GM12878 (cell line): Measurements from ENCODE around the gene PCYOX1L. TPM values are rescaled to one million over a fixed set of nuclear protein-coding genes. Genes with fewer than 3 reads are reported as not detected.

ENCODE experiments used
- ATAC-seq: fragments of 200-7000 bp; cut with Tn5 transposase; 3 replicates; pipeline ENCODE4 v1.9.1; 2020; ENCODE audit warnings: mild to moderate bottlenecking, moderate library complexity
- BruUV-seq: library from RNA; stranded (reverse); fragments of 400-500 nt; replicated peaks from 2 replicates; lab custom pipeline; 2021; lab: Mats Ljungman, UMichigan
- CTCF ChIA-PET: fragments of 300-600 bp; sonication (Branson Sonifier 250); formaldehyde crosslinking; extraction: SDS; loops from one replicate; lab custom pipeline; 2021; ENCODE audit warnings: inconsistent platforms; lab: Yijun Ruan, JAX
- POLR2A ChIA-PET: fragments of 350-600 bp; formaldehyde crosslinking; extraction: SDS; loops from one replicate; lab custom pipeline; 2021; ENCODE audit warnings: inconsistent platforms; lab: Charles Lee
- RAD21 ChIA-PET: fragments of 300-600 bp; sonication (Branson Sonifier 250); formaldehyde crosslinking; loops from one replicate; lab custom pipeline; 2023; ENCODE audit warnings: antibody characterized with exemption; ENCODE audit not compliant: unreplicated experiment; lab: Charles Lee
- SMC1A ChIA-PET: fragments of 300-600 bp; sonication (Branson Sonifier 250); formaldehyde crosslinking; loops from one replicate; lab custom pipeline; 2023; ENCODE audit not compliant: unreplicated experiment, uncharacterized antibody; lab: Charles Lee
- DNase-seq: peaks from one replicate; pipeline ENCODE4 v3.0.0-alpha.2; 2011; ENCODE audit warnings: low read depth, low spot score
- FAIRE-seq: peaks from 3 replicates; lab custom pipeline; 2011; peaks lifted over from hg19 to GRCh38; lab: Jason Lieb, UNC
- H2AFZ ChIP-seq: 2 replicates; pipeline ENCODE4 v1.6.0; 2011; ENCODE audit warnings: low read depth, low read length, control low read depth; ENCODE audit not compliant: control insufficient read depth
- H3K27ac ChIP-seq: 2 replicates; pipeline ENCODE4 v1.5.1; 2011; ENCODE audit warnings: control low read depth; ENCODE audit not compliant: control insufficient read depth, insufficient read depth
- H3K27me3 ChIP-seq, 2 experiments: replicated peaks in 1 of 2; 2 replicates each; pipeline versions ENCODE4 v1.6.0 to v1.6.1; 2011; ENCODE audit warnings: low read length in 1 of 2; ENCODE audit not compliant: control insufficient read depth in 2 of 2, insufficient read depth in 2 of 2
- H3K36me3 ChIP-seq, 2 experiments: 2 replicates each; pipeline ENCODE4 v1.5.1; 2011; ENCODE audit warnings: low read length in 1 of 2; ENCODE audit not compliant: control insufficient read depth in 2 of 2, insufficient read depth in 2 of 2
- H3K4me1 ChIP-seq: 2 replicates; pipeline ENCODE4 v1.6.1; 2011; ENCODE audit warnings: mild to moderate bottlenecking, low read length, moderate library complexity, mixed read lengths; ENCODE audit not compliant: control insufficient read depth, insufficient read depth
- H3K4me2 ChIP-seq: 2 replicates; pipeline ENCODE4 v1.6.0; 2011; ENCODE audit warnings: control low read depth; ENCODE audit not compliant: control insufficient read depth, insufficient read depth
- H3K4me3 ChIP-seq: fragments of 200-600 bp; sonication (generic); 2 replicates; pipeline ENCODE4 v1.5.1; 2016
- H3K79me2 ChIP-seq: 2 replicates; pipeline ENCODE4 v1.6.0; 2011; ENCODE audit warnings: low read length; ENCODE audit not compliant: control insufficient read depth, insufficient read depth
- H3K9ac ChIP-seq: 2 replicates; pipeline ENCODE4 v1.8.0; 2011; ENCODE audit warnings: low read length, control low read depth, mixed read lengths; ENCODE audit not compliant: control insufficient read depth, insufficient read depth
- H3K9me3 ChIP-seq: replicated peaks from 3 replicates; pipeline ENCODE4 v1.5.1; 2011; ENCODE audit warnings: mild to moderate bottlenecking, low read length; ENCODE audit not compliant: control insufficient read depth, insufficient read depth
- H4K20me1 ChIP-seq: 2 replicates; pipeline ENCODE4 v1.6.0; 2011; ENCODE audit not compliant: control insufficient read depth, insufficient read depth
- BMI1 ChIP-seq: fragments of 450-650 bp; IDR thresholded peaks from 2 replicates; pipeline ENCODE4 v1.6.1; 2016; ENCODE audit warnings: mild to moderate bottlenecking, moderate library complexity, borderline replicate concordance
- CBX5 ChIP-seq: sonication (generic); IDR thresholded peaks from 2 replicates; pipeline ENCODE4 v1.6.1; 2016; ENCODE audit warnings: low read depth, moderate library complexity, mild to moderate bottlenecking, inconsistent platforms
- HDAC2 ChIP-seq: fragments of 200-600 bp; sonication (generic); IDR thresholded peaks from 2 replicates; pipeline ENCODE4 v1.6.1; 2017
- IRF4 ChIP-seq: IDR thresholded peaks from 2 replicates; pipeline ENCODE4 v1.6.1; 2011; ENCODE audit warnings: low read depth, low read length
- JUNB ChIP-seq: IDR thresholded peaks from 2 replicates; pipeline ENCODE4 v1.6.1; 2016; ENCODE audit warnings: antibody characterized with exemption, mild to moderate bottlenecking
- MEF2B ChIP-seq: fragments of 450-650 bp; IDR thresholded peaks from 2 replicates; pipeline ENCODE4 v1.6.1; 2018; ENCODE audit warnings: mild to moderate bottlenecking, moderate library complexity; ENCODE audit not compliant: partially characterized antibody, poor library complexity, severe bottlenecking
- MTA3 ChIP-seq: IDR thresholded peaks from 2 replicates; pipeline ENCODE4 v1.6.1; 2012; ENCODE audit warnings: low read length, inconsistent platforms, borderline replicate concordance
- NKRF ChIP-seq: fragments of 450-650 bp; conservative IDR thresholded peaks from 2 replicates; pipeline ENCODE4 v1.6.1; 2017; ENCODE audit warnings: mild to moderate bottlenecking, moderate library complexity
- NR2F1 ChIP-seq: fragments of 450-650 bp; conservative IDR thresholded peaks from 2 replicates; pipeline ENCODE4 v1.6.1; 2017; ENCODE audit warnings: mild to moderate bottlenecking
- POLR2AphosphoS2 ChIP-seq: IDR thresholded peaks from 2 replicates; pipeline ENCODE4 v1.6.1; 2011; ENCODE audit warnings: low read depth, mild to moderate bottlenecking, low read length, improper control_type of control experiment, moderate library complexity
- RAD51 ChIP-seq: fragments of 450-650 bp; IDR thresholded peaks from 2 replicates; pipeline ENCODE4 v1.6.1; 2016; ENCODE audit warnings: moderate library complexity, mild to moderate bottlenecking, inconsistent platforms
- RBBP5 ChIP-seq: fragments of 200-600 bp; sonication (generic); conservative IDR thresholded peaks from 2 replicates; pipeline ENCODE4 v1.6.1; 2016
- TCF7 ChIP-seq: IDR thresholded peaks from 2 replicates; pipeline ENCODE4 v1.6.1; 2014; ENCODE audit warnings: antibody characterized with exemption, borderline replicate concordance
- ZNF24 ChIP-seq: fragments of 450-650 bp; IDR thresholded peaks from 2 replicates; pipeline ENCODE4 v1.6.1; 2017; ENCODE audit warnings: antibody characterized with exemption, mild to moderate bottlenecking
- ZNF384 ChIP-seq: IDR thresholded peaks from 2 replicates; pipeline ENCODE4 v1.6.1; 2012; ENCODE audit warnings: low read depth, mild to moderate bottlenecking, low read length, improper control_type of control experiment, borderline replicate concordance
- WGBS: methylation state at CpG from one replicate; pipeline ENCODE4 v1.1.6; 2016; ENCODE audit warnings: low lambda C conversion rate; ENCODE audit not compliant: insufficient replicate concordance, insufficient coverage; ENCODE audit errors: missing lambda C conversion rate; 5-methylcytosine and 5-hydroxymethylcytosine counted together
- in situ Hi-C: fragments of 300-500 bp; cut with MboI; formaldehyde crosslinking; loops from 9 replicates; pipeline ENCODE4 v1.14.3; 2018; ENCODE audit warnings: mixed read lengths
- intact Hi-C: fragments of 100-400 bp; cut with micrococcal nuclease; formaldehyde crosslinking; loops from one replicate; pipeline ENCODE4 v1.14.2; 2022; ENCODE audit not compliant: unreplicated experiment
- polyA plus RNA-seq, 11 experiments: library from polyadenylated mRNA; depleted of rRNA in 4 of 11; unstranded in 6 of 11; stranded (reverse) in 5 of 11; fragments of >200 nt; fragmentation: Nextera tagmentation in 4 of 11; fragmentation: Illumina TruSeq in 1 of 11; extraction: Ambion mirVana in 4 of 11; extraction: Trizol in 1 of 11; gene quantifications; 1 replicate in 1 of 11; 2 replicates in 10 of 11; pipeline versions ENCODE4 v1.2.1 to v1.2.3, GENCODE V29; 2011 to 2016; ENCODE audit warnings: inconsistent platforms in 2 of 11, missing spikeins in 2 of 11, low read depth in 1 of 11
- total RNA-seq, 4 experiments: library from RNA; depleted of rRNA in 3 of 4; stranded (reverse); fragments of >200 nt in 3 of 4; fragmentation: Illumina TruSeq in 1 of 4; extraction: Trizol in 1 of 4; gene quantifications; 2 replicates each; pipeline versions ENCODE4 v1.2.1 to v1.2.3, GENCODE V29; 2013 to 2021

Gene PCYOX1L
- total and polyA plus RNA-seq, 10 of the 15 experiments (the other 5 are each of a cell fraction or from before 2014, with no cell fraction given): 2.9 to 17.0 (median 12.9) TPM

GRCh38 chr5:149367972-149368645, 10.3 kb downstream of the PCYOX1L start:
- no peak overlapping the region for H3K27ac ChIP-seq
- no peak for ATAC-seq
- no peak for DNase-seq
- H4K20me1 ChIP-seq: no peaks in the 10 kb centered on the region
- no peak overlapping the region for H3K4me2 ChIP-seq
- no peak overlapping the region for H3K9ac ChIP-seq
- no peak for TF ChIP-seq MEF2B
- TF ChIP-seq ZNF24: no peak
- no peak for TF ChIP-seq POLR2AphosphoS2
- no peak for TF ChIP-seq TCF7
- TF ChIP-seq BMI1: no peak
- TF ChIP-seq MTA3: no peak
- TF ChIP-seq JUNB: no peak
- TF ChIP-seq ZNF384: no peak
- TF ChIP-seq CBX5: no peak
- no peak for TF ChIP-seq RBBP5
- no peak for TF ChIP-seq IRF4
- TF ChIP-seq NR2F1: no peak
- TF ChIP-seq HDAC2: no peak
- TF ChIP-seq NKRF: no peak
- TF ChIP-seq RAD51: no peak
- BruUV-seq: no TSS peak
- 82% methylated on average over 22 of the region's 22 CpGs for WGBS
- H3K79me2 ChIP-seq: no peaks in the 10 kb centered on the region
- POLR2A ChIA-PET: no interaction called here
- CTCF ChIA-PET: interaction anchor here (0.6 to 5.8 kb wide), 30 partner anchors 8 to 602 kb away, joined by 3 to 118 read pairs (median 5); partner anchors contain the start of genes GRPEL2, IL17B and PCYOX1L
- H3K4me1 ChIP-seq: no peaks in the 10 kb centered on the region
- no peak overlapping the region for H3K4me3 ChIP-seq
- H3K27me3 ChIP-seq: no peaks in the 10 kb centered on the region
- RAD21 ChIA-PET: interaction anchor here (1.0 to 2.8 kb wide), 10 partner anchors 23 to 250 kb away, joined by 3 to 8 read pairs (median 6); partner anchors contain the start of gene GRPEL2
- H3K9me3 ChIP-seq: no peaks in the 10 kb centered on the region
- no peaks in the 10 kb centered on the region for H3K36me3 ChIP-seq
- H2AFZ ChIP-seq: no peak overlapping the region
- intact Hi-C loops: loop anchor here (1.0 to 2.0 kb wide), 2 partner anchors 51 to 197 kb away; no protein-coding TSS in a partner anchor
- FAIRE-seq: no peak
- in situ Hi-C loops: no loop called here
- SMC1A ChIA-PET: interaction anchor here (0.9 to 2.9 kb wide), 10 partner anchors 14 to 249 kb away, joined by 3 to 25 read pairs (median 6); partner anchors contain the start of gene GRPEL2
